H1 (cell line): ENCODE results near the gene SLC8A1. TPM values are rescaled to one million over a fixed set of nuclear protein-coding genes. Genes with fewer than 3 reads are reported as not detected.

Source experiments
- CTCF ChIA-PET: fragments of 300-600 bp; sonication (Branson Sonifier 250); formaldehyde crosslinking; loops from one replicate; lab custom pipeline; 2021; ENCODE audit not compliant: partially characterized antibody; lab: Charles Lee
- POLR2A ChIA-PET: fragments of 300-600 bp; sonication (Branson Sonifier 250); formaldehyde crosslinking; loops from one replicate; lab custom pipeline; 2021; ENCODE audit warnings: inconsistent platforms; ENCODE audit not compliant: partially characterized antibody; lab: Charles Lee
- DNase-seq, 2 experiments: peaks; one replicate each; pipeline versions ENCODE4 v3.0.0 to v3.0.0-alpha.2; 2010 to 2022; ENCODE audit warnings: low spot score in 2 of 2, low read depth in 1 of 2, mixed read lengths in 1 of 2
- FAIRE-seq: peaks from 2 replicates; lab custom pipeline; 2011; peaks lifted over from hg19 to GRCh38; lab: Jason Lieb, UNC
- H2AFZ ChIP-seq: 2 replicates; pipeline ENCODE4 v1.8.1; 2012; ENCODE audit warnings: low read length, inconsistent platforms
- H2AK5ac ChIP-seq: 2 replicates; pipeline ENCODE4 v1.6.1; 2013; ENCODE audit warnings: low read depth, low read length
- H2BK120ac ChIP-seq: replicated peaks from 2 replicates; pipeline ENCODE3; 2013; ENCODE audit warnings: low read depth, low read length, inconsistent platforms
- H2BK12ac ChIP-seq: 2 replicates; pipeline ENCODE4 v1.6.1; 2013; ENCODE audit warnings: low read depth, low read length
- H2BK15ac ChIP-seq: 2 replicates; pipeline ENCODE4 v1.6.1; 2013; ENCODE audit warnings: low read length
- H2BK20ac ChIP-seq: 2 replicates; pipeline ENCODE4 v1.6.1; 2013; ENCODE audit warnings: low read length
- H2BK5ac ChIP-seq: 2 replicates; pipeline ENCODE4 v1.6.1; 2013; ENCODE audit warnings: low read depth, low read length
- H3K14ac ChIP-seq: 2 replicates; pipeline ENCODE4 v1.6.1; 2013; ENCODE audit warnings: inconsistent platforms; ENCODE audit not compliant: insufficient read length
- H3K18ac ChIP-seq: 2 replicates; pipeline ENCODE4 v1.6.1; 2013; ENCODE audit warnings: low read length; ENCODE audit errors: extremely low read depth
- H3K23ac ChIP-seq: 2 replicates; pipeline ENCODE4 v1.6.1; 2013; ENCODE audit warnings: inconsistent platforms; ENCODE audit not compliant: insufficient read length
- H3K23me2 ChIP-seq: 2 replicates; pipeline ENCODE4 v1.6.1; 2013; ENCODE audit warnings: low read depth, low read length
- H3K27ac ChIP-seq: 2 replicates; pipeline ENCODE4 v1.6.1; 2011; ENCODE audit warnings: low read depth, low read length, inconsistent platforms
- H3K27me3 ChIP-seq, 4 experiments: replicated peaks in 1 of 4; 1 replicate in 1 of 4; 2 replicates in 3 of 4; pipeline versions ENCODE4 v1.6.1 to v1.8.1; 2011 to 2013; ENCODE audit warnings: low read length in 3 of 4, mild to moderate bottlenecking in 3 of 4, inconsistent platforms in 2 of 4, mixed read lengths in 2 of 4, moderate library complexity in 1 of 4; ENCODE audit not compliant: control insufficient read depth in 3 of 4, insufficient read depth in 3 of 4; ENCODE audit errors: extremely low read depth in 1 of 4
- H3K36me3 ChIP-seq, 4 experiments: 2 replicates each; pipeline versions ENCODE4 v1.6.1 to v1.8.1; 2011 to 2013; ENCODE audit warnings: mild to moderate bottlenecking in 4 of 4, low read length in 3 of 4, moderate library complexity in 2 of 4, control low read depth in 1 of 4, inconsistent platforms in 1 of 4; ENCODE audit not compliant: insufficient read depth in 4 of 4, control insufficient read depth in 2 of 4
- H3K4ac ChIP-seq: replicated peaks from 2 replicates; pipeline ENCODE3; 2013; ENCODE audit warnings: low read length, low read depth, mixed read lengths, inconsistent platforms; ENCODE audit not compliant: insufficient read length
- H3K4me1 ChIP-seq, 4 experiments: replicated peaks in 1 of 4; 1 replicate in 1 of 4; 2 replicates in 3 of 4; pipeline versions ENCODE4 v1.6.1 to v1.8.1; 2011 to 2013; ENCODE audit warnings: low read length in 3 of 4, inconsistent platforms in 2 of 4, mixed read lengths in 1 of 4; ENCODE audit not compliant: insufficient read depth in 4 of 4, control insufficient read depth in 3 of 4
- H3K4me2 ChIP-seq, 2 experiments: 2 replicates each; pipeline versions ENCODE4 v1.6.1 to v1.8.1; 2011 to 2013; ENCODE audit warnings: low read depth in 2 of 2, low read length in 2 of 2, control low read depth in 1 of 2, inconsistent platforms in 1 of 2, mild to moderate bottlenecking in 1 of 2; ENCODE audit not compliant: insufficient read depth in 1 of 2
- H3K4me3 ChIP-seq, 4 experiments: fragments of 200-600, 300-600 bp in 1 of 4; sonication (generic), shearing (Covaris generic), sonication (Bioruptor Twin) in 1 of 4; 2 replicates each; pipeline versions ENCODE4 v1.5.1 to v1.8.1; 2011 to 2016; ENCODE audit warnings: low read length in 4 of 4, low read depth in 3 of 4, control low read depth in 2 of 4, inconsistent platforms in 2 of 4, mild to moderate bottlenecking in 2 of 4, mixed read lengths in 1 of 4, moderate library complexity in 1 of 4; ENCODE audit not compliant: insufficient read depth in 2 of 4; ENCODE audit errors: extremely low read depth in 1 of 4
- H3K56ac ChIP-seq: replicated peaks from 2 replicates; pipeline ENCODE3; 2013; ENCODE audit warnings: low read depth, mild to moderate bottlenecking, mixed read lengths, low read length, inconsistent platforms; ENCODE audit not compliant: insufficient read length
- H3K79me1 ChIP-seq: 2 replicates; pipeline ENCODE4 v1.6.1; 2013; ENCODE audit warnings: low read depth, low read length, control low read depth
- H3K79me2 ChIP-seq, 2 experiments: 2 replicates each; pipeline versions ENCODE4 v1.6.1 to v1.8.1; 2012 to 2013; ENCODE audit warnings: low read length in 2 of 2, mild to moderate bottlenecking in 2 of 2, inconsistent platforms in 1 of 2; ENCODE audit not compliant: insufficient read depth in 2 of 2, control insufficient read depth in 1 of 2
- H3K9ac ChIP-seq, 4 experiments: replicated peaks in 1 of 4; 1 replicate in 1 of 4; 2 replicates in 3 of 4; pipeline versions ENCODE4 v1.6.1 to v1.8.1; 2011 to 2013; ENCODE audit warnings: low read depth in 3 of 4, low read length in 3 of 4, control low read depth in 2 of 4, mild to moderate bottlenecking in 2 of 4, moderate library complexity in 2 of 4, inconsistent platforms in 1 of 4; ENCODE audit errors: extremely low read depth in 1 of 4
- H3K9me3 ChIP-seq, 2 experiments: 2 replicates each; pipeline versions ENCODE4 v1.6.1 to v1.8.1; 2012 to 2013; ENCODE audit warnings: mild to moderate bottlenecking in 2 of 2, moderate library complexity in 2 of 2, control low read depth in 1 of 2, inconsistent platforms in 1 of 2, low read depth in 1 of 2, low read length in 1 of 2, mixed read lengths in 1 of 2; ENCODE audit not compliant: insufficient read depth in 2 of 2
- H4K20me1 ChIP-seq, 2 experiments: replicated peaks in 1 of 2; 2 replicates each; pipeline versions ENCODE3 to v1.8.1; 2011 to 2013; ENCODE audit warnings: inconsistent platforms in 2 of 2, low read length in 2 of 2, mild to moderate bottlenecking in 1 of 2; ENCODE audit not compliant: insufficient read depth in 2 of 2, control insufficient read depth in 1 of 2
- H4K5ac ChIP-seq: 2 replicates; pipeline ENCODE4 v1.6.1; 2013; ENCODE audit warnings: low read length, low read depth, mixed read lengths, inconsistent platforms; ENCODE audit not compliant: insufficient read length
- H4K8ac ChIP-seq: 2 replicates; pipeline ENCODE4 v1.8.0; 2013; ENCODE audit warnings: mild to moderate bottlenecking, moderate library complexity, low read length, inconsistent platforms; ENCODE audit not compliant: insufficient read depth; ENCODE audit errors: extremely low read depth
- H4K91ac ChIP-seq: replicated peaks from 2 replicates; pipeline ENCODE3; 2013; ENCODE audit warnings: low read length, mixed read lengths, inconsistent platforms; ENCODE audit not compliant: insufficient read length
- BCL11A ChIP-seq, 2 experiments: IDR thresholded peaks; one replicate each; pipeline ENCODE4 v1.6.1; 2011; ENCODE audit warnings: low read depth in 2 of 2, low read length in 2 of 2, mild to moderate bottlenecking in 2 of 2
- CBX5 ChIP-seq: fragments of 300-800, 300-1000 bp; sonication (generic); IDR thresholded peaks from 2 replicates; pipeline ENCODE4 v1.7.1; 2016; ENCODE audit warnings: antibody characterized with exemption, low read length, low read depth
- CHD2 ChIP-seq: IDR thresholded peaks from 2 replicates; pipeline ENCODE4 v1.6.1; 2012; ENCODE audit warnings: low read length, improper control_type of control experiment
- CREB1 ChIP-seq: IDR thresholded peaks from 2 replicates; pipeline ENCODE4 v1.6.1; 2012; ENCODE audit warnings: inconsistent platforms
- GABPA ChIP-seq: IDR thresholded peaks from 2 replicates; pipeline ENCODE4 v1.6.1; 2011; ENCODE audit warnings: mild to moderate bottlenecking, low read length, moderate library complexity, borderline replicate concordance; ENCODE audit not compliant: insufficient read depth
- KDM1A ChIP-seq: fragments of 200-600, 300-600 bp; sonication (generic); IDR thresholded peaks from 2 replicates; pipeline ENCODE4 v1.7.1; 2016; ENCODE audit warnings: mild to moderate bottlenecking, low read length, borderline replicate concordance
- KDM5A ChIP-seq: fragments of 200-600 bp; IDR thresholded peaks from 2 replicates; pipeline ENCODE4 v1.7.1; 2012; ENCODE audit warnings: mild to moderate bottlenecking, low read length, inconsistent platforms, mixed read lengths
- NANOG ChIP-seq: IDR thresholded peaks from 2 replicates; pipeline ENCODE4 v1.6.1; 2011; ENCODE audit warnings: low read length, low read depth, mild to moderate bottlenecking, inconsistent platforms; ENCODE audit not compliant: insufficient read depth, poor library complexity, severe bottlenecking
- PHF8 ChIP-seq: fragments of 200-600 bp; sonication (generic); conservative IDR thresholded peaks from 2 replicates; pipeline ENCODE4 v1.7.1; 2012; ENCODE audit warnings: low read depth, mild to moderate bottlenecking, inconsistent platforms, low read length, moderate library complexity
- SP4 ChIP-seq: IDR thresholded peaks from 2 replicates; pipeline ENCODE4 v1.6.1; 2012; ENCODE audit warnings: low read length, inconsistent platforms
- SRF ChIP-seq: IDR thresholded peaks from 2 replicates; pipeline ENCODE4 v1.6.1; 2011; ENCODE audit warnings: mild to moderate bottlenecking, low read depth, low read length, moderate library complexity
- TAF1 ChIP-seq: IDR thresholded peaks from 2 replicates; pipeline ENCODE4 v1.6.1; 2011; ENCODE audit warnings: mild to moderate bottlenecking, low read depth, low read length
- WGBS, 2 experiments: shearing (Covaris generic) in 1 of 2; methylation state at CpG; one replicate each; pipeline versions ENCODE4 v1.1.6 to v1.1.7; 2013 to 2015; ENCODE audit warnings: low lambda C conversion rate in 2 of 2, mixed read lengths in 2 of 2, inconsistent platforms in 1 of 2, low coverage in 1 of 2, missing lambda C conversion rate in 1 of 2; ENCODE audit not compliant: insufficient replicate concordance in 2 of 2, insufficient coverage in 1 of 2, insufficient read length in 1 of 2; ENCODE audit errors: extremely low coverage in 1 of 2, missing lambda C conversion rate in 1 of 2; 5-methylcytosine and 5-hydroxymethylcytosine counted together
- polyA plus RNA-seq, 7 experiments: library from polyadenylated mRNA; depleted of rRNA in 3 of 7; stranded (reverse) in 5 of 7; unstranded in 2 of 7; fragments of >200 nt in 5 of 7; fragments of 200-250 nt in 2 of 7; gene quantifications; 1 replicate in 5 of 7; 2 replicates in 1 of 7; 4 replicates in 1 of 7; pipeline versions ENCODE4 v1.2.1 to v1.2.3, GENCODE V29; 2011 to 2013; ENCODE audit warnings: missing spikeins in 2 of 7, mixed read lengths in 2 of 7
- total RNA-seq: library from RNA; stranded (reverse); fragmentation: NEBNext Ultra II Directional; extraction: Animal tissue kit (Norgen Biotek cat#: 25700); gene quantifications from 2 replicates; pipeline ENCODE4 v1.2.1, GENCODE V29; 2021

Gene SLC8A1
- total and polyA plus RNA-seq, 2 of the 8 experiments (the other 6 are each of a cell fraction or from before 2014, with no cell fraction given), result 0.68 to 3.6 TPM

DNA sequence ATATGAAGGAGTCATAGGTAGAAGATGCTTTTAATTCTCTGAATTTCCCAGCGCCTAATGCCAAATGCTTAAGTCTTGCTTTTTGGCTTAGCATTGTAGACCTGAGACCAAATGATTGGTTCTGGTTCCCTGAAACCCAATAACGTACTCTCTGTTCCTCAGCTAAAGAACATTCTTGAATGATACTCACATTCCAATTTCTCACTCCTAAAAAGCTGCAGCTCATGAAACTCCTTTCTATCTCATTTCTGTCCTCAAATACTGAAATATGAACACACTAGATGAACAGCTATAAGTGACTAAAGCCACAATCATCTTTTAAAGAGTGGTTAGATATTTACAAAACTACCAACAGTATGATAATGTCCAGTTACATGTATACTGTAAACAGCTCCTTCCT, 272.1 kb downstream of the SLC8A1 start:
- CTCF ChIA-PET, result no interaction called here
- H3K18ac ChIP-seq, result no peak overlapping the region

More for the DNA sequence above, 272.1 kb downstream of the SLC8A1 start:
- Histone ChIP-seq H3K36me3 (no peaks in the 10 kb centered on the region), H3K4me3 (no peak overlapping the region), H3K4me1 (no peaks in the 10 kb centered on the region), H2AFZ (no peak overlapping the region), H4K5ac (no peak overlapping the region), H2BK15ac (no peak overlapping the region), H2BK5ac (no peak overlapping the region), H3K4ac (no peak overlapping the region), H4K91ac (no peak overlapping the region), H2BK120ac (no peak overlapping the region), H2BK20ac (no peak overlapping the region), H2BK12ac (no peak overlapping the region), H3K27me3 (no peaks in the 10 kb centered on the region), H3K23ac (no peak overlapping the region), H3K9me3 (no peaks in the 10 kb centered on the region), H3K14ac (no peak overlapping the region), H3K23me2 (no peaks in the 10 kb centered on the region), H3K9ac (no peak overlapping the region), H4K20me1 (no peaks in the 10 kb centered on the region), H2AK5ac (no peak overlapping the region), H3K79me2 (no peaks in the 10 kb centered on the region), H4K8ac (no peak overlapping the region), H3K79me1 (no peaks in the 10 kb centered on the region), H3K27ac (no peak overlapping the region), H3K56ac (no peak overlapping the region), H3K4me2 (no peak overlapping the region)
- POLR2A ChIA-PET, result interaction anchor here (0.7 kb wide), 1 partner anchor 13 kb away, joined by 3 read pairs; no protein-coding TSS in a partner anchor
- no peak for FAIRE-seq
- no peak for DNase-seq
- TF ChIP-seq CREB1, result no peak
- TF ChIP-seq TAF1, result no peak
- TF ChIP-seq PHF8, result no peak
- no peak for TF ChIP-seq BCL11A (IDR thresholded peaks at IDR 0.05; ENCODE audit: low read depth in 2 of 2, low read length in 2 of 2)
- no peak for TF ChIP-seq KDM5A
- TF ChIP-seq NANOG, result no peak
- TF ChIP-seq SP4, result no peak
- TF ChIP-seq GABPA, result no peak
- TF ChIP-seq CHD2, result no peak
- no peak for TF ChIP-seq CBX5
- no peak for TF ChIP-seq KDM1A
- no peak for TF ChIP-seq SRF
- 95% methylated on average over 2 of the region's 2 CpGs; no CpG with 5 or more reads in 1 of the 2 experiments for WGBS, 2 experiments
